Heart left ventricle (tissue), 16 donors: ENCODE measurements around the gene BLTP1. TPM values are rescaled to one million over a fixed set of nuclear protein-coding genes. Genes with fewer than 3 reads are reported as not detected.
A peak's percentile ranks its signal among the peaks of the same experiment; 100 is the strongest.
"Not testable (repeated sequence)": the region's sequence is repeated elsewhere in the genome, so short reads cannot be mapped to it uniquely, and the experiment has no call there.

ENCODE experiments used
- ATAC-seq, 4 donors: fragments of 200-7000 bp; cut with Tn5 transposase; one replicate each; pipeline ENCODE4 v1.9.1; 2020 to 2022; ENCODE audit warnings: moderate library complexity in 4 of 4, mild to moderate bottlenecking in 3 of 4, moderate number of reproducible peaks in 1 of 4
- DNase-seq, 5 donors: peaks; one replicate each; pipeline ENCODE4 v3.0.0-alpha.2; 2020
- H3K27ac ChIP-seq, 12 donors: fragments of 200-600 bp; sonication (generic) in 4 of 12; one replicate each; pipeline versions ENCODE4 v1.5.0 to v1.8.0; 2016 to 2022; ENCODE audit warnings: mild to moderate bottlenecking in 2 of 12
- H3K27me3 ChIP-seq, 9 donors: fragments of 200-600 bp; sonication (generic) in 2 of 9; one replicate each; pipeline versions ENCODE4 v1.5.1 to v1.8.0; 2016 to 2022; ENCODE audit warnings: mild to moderate bottlenecking in 3 of 9
- H3K36me3 ChIP-seq, 9 donors: fragments of 200-600 bp; sonication (generic) in 2 of 9; one replicate each; pipeline versions ENCODE4 v1.5.0 to v1.8.0; 2018 to 2022; ENCODE audit warnings: mild to moderate bottlenecking in 2 of 9
- H3K4me1 ChIP-seq, 12 donors: fragments of 200-600 bp; sonication (generic) in 4 of 12; one replicate each; pipeline versions ENCODE4 v1.5.0 to v1.8.0; 2016 to 2022; ENCODE audit warnings: mild to moderate bottlenecking in 3 of 12
- H3K4me3 ChIP-seq, 12 donors: fragments of 200-600 bp; sonication (generic) in 4 of 12; one replicate each; pipeline versions ENCODE4 v1.5.0 to v1.8.0; 2017 to 2022; ENCODE audit warnings: mild to moderate bottlenecking in 9 of 12, moderate library complexity in 4 of 12
- H3K9me3 ChIP-seq, 12 donors: fragments of 200-600 bp; sonication (generic) in 4 of 12; one replicate each; pipeline versions ENCODE4 v1.5.0 to v1.8.0; 2016 to 2022; ENCODE audit warnings: mild to moderate bottlenecking in 1 of 12
- CTCF ChIP-seq, 12 donors: fragments of 200-600 bp; sonication (generic) in 4 of 12; IDR thresholded peaks; one replicate each; pipeline versions ENCODE4 v1.5.0 to v1.8.0; 2018 to 2022; ENCODE audit warnings: antibody characterized with exemption in 12 of 12, mild to moderate bottlenecking in 5 of 12
- POLR2A ChIP-seq, 2 donors: fragments of 450-650 bp; IDR thresholded peaks; one replicate each; pipeline ENCODE4 v1.6.1; 2017; ENCODE audit warnings: antibody characterized with exemption in 2 of 2, mild to moderate bottlenecking in 2 of 2, moderate library complexity in 2 of 2
- WGBS, 4 donors: extraction: QIAGEN DNeasy Blood & Tissue Kit in 2 of 4; methylation state at CpG; one replicate each; pipeline versions ENCODE4 v1.1.5 to v1.1.7; 2013 to 2018; 5-methylcytosine and 5-hydroxymethylcytosine counted together
- intact Hi-C, 10 donors: fragments of 100-400 bp; cut with DNase I; formaldehyde crosslinking; loops; one replicate each; pipeline versions ENCODE4 v1.11.1 to v1.14.2; 2022
- long read RNA-seq, 3 donors: library from polyadenylated mRNA; unstranded; transcript quantifications; one replicate each; pipeline ENCODE4 v2.0.0, GENCODE V29; 2020 to 2021
- polyA plus RNA-seq, 2 donors: library from polyadenylated mRNA; stranded (reverse); fragments of 200-250 nt; gene quantifications; one replicate each; pipeline ENCODE4 v1.2.3, GENCODE V29; 2013
- total RNA-seq, 9 donors: library from RNA; depleted of rRNA in 2 of 9; stranded (reverse); fragments of >200 nt in 2 of 9; fragmentation: NEBNext Ultra II Directional in 3 of 9; extraction: Animal tissue kit (Norgen Biotek cat#: 25700) in 3 of 9; gene quantifications; one replicate each; pipeline versions ENCODE4 v1.1.0 to v1.2.4, GENCODE V29; 2016 to 2023
- donor health status: ischemic (EF 13 %, LVEDD 7.1; RV severe dilation, severe dysfunction).
- donor health status: healthy with polysubstance abuse.
- donor health status: DM: no; HTN: yes; CAD: no.
- donor health status: DM: no; HTN: no; CAD: no.
- donor health status: ischemic (EF 25% LVEDD 6.9; RV normal size, moderate dysfunction).
- donor health status: ischemic (EF 25% LVEDD 5.7; RV mildly dilated, moderate dysfunction).
- donor health status: healthy.
- donor health status: DM: yes; HTN: yes; CAD: no.
- donor health status: ischemic (EF 35%, LVEDD 5.7; RV mildly dilated, moderate dysfunction).
- donor health status: nonischemic (EF 11% LVEDD 7.7; RV severe dilation, severe dysfunction).
- donor health status: DM: yes; HTN: yes; CAD: no.
- donor health status: PGD.
- donor health status: ischemic (EF 29% LVEDD 5.4; RV normal size, mild dysfunction).
- donor health status: nonischemic (EF 23%, LVEDD 6.1; RV moderate dilation, normal function).

Gene BLTP1
- total RNA-seq (10 to 100 TPM; 29.8 to 53.9 (median 45.5) TPM), polyA plus RNA-seq (10 to 100 TPM in 1 of 2 donors, 1 to 10 TPM in 1; 8.8 to 17.0 TPM)
- long read RNA-seq, donor 1, partial matches to known transcripts: 11 of 17 reads
- long read RNA-seq, donor 1, other reads (novel, unspliced or antisense): 6 of 17 reads
- long read RNA-seq, donor 2, partial matches to known transcripts: 19 of 33 reads
- long read RNA-seq, donor 2, other reads (novel, unspliced or antisense): 14 of 33 reads
- long read RNA-seq, donor 3, partial matches to known transcripts: 8 of 16 reads
- long read RNA-seq, donor 3, other reads (novel, unspliced or antisense): 8 of 16 reads

GRCh38 chr4:122151982-122152710 is at the start of gene BLTP1:
TSS of gene BLTP1 (plus strand) at chr4:122152331. CDS start at chr4:122170648, 18,317 bp downstream.
- whole genome bisulfite sequencing, 4 donors: 0 to 1% (median 0%) methylated on average over 27 to 53 of the region's 53 CpGs
- Histone ChIP-seq H3K27ac (peak within 1 kb of the TSS; percentile 72 to 97 (median 92)), H3K27me3 (no peaks in the 10 kb centered on the region), H3K9me3 (no peaks in the 10 kb centered on the region), H3K4me3 (peak within 1 kb of the TSS; percentile 70 to 100 (median 92)), H3K36me3 (peaks cover 0 to 22% (median 5%) of the 10 kb centered on the region in 9 donors), H3K4me1 (peaks cover 0 to 40% (median 15%) of the 10 kb centered on the region in 12 donors)
- DNase-seq (peak; percentile 92 to 96 (median 93)), ATAC-seq (peak; percentile 98 to 100 (median 100))
- TF ChIP-seq CTCF (IDR thresholded peaks at IDR 0.05) (peak in 4 of 12 donors; percentile 7 to 14 (median 8)), POLR2A (IDR thresholded peaks at IDR 0.05) (peak in 1 of 2 donors; percentile 74)
- intact Hi-C loops: loop anchor here in 8 of 10 donors (2.0 to 10.0 kb wide), 7 partner anchors 137 to 201 kb away; partner anchors contain the start of gene TRPC3 (in 4 of the 8)

GRCh38 chr4:122104184-122104583 is 47.9 kb upstream of the BLTP1 start:
- no peaks in the 10 kb centered on the region for H3K27me3 ChIP-seq
- H3K27ac ChIP-seq: no peak overlapping the region
- no peak for DNase-seq
- ATAC-seq: no peak
- TF ChIP-seq POLR2A (IDR thresholded peaks at IDR 0.05) (no peak), CTCF (IDR thresholded peaks at IDR 0.05) (no peak)
- no peaks in the 10 kb centered on the region for H3K4me1 ChIP-seq
- no peaks in the 10 kb centered on the region for H3K9me3 ChIP-seq
- no peaks in the 10 kb centered on the region for H3K36me3 ChIP-seq
- H3K4me3 ChIP-seq: no peak overlapping the region
- intact Hi-C loops: no loop called here

GRCh38 chr4:122107680-122108079 is 44.5 kb upstream of the BLTP1 start:
- no peaks in the 10 kb centered on the region for H3K27me3 ChIP-seq
- no peak overlapping the region for H3K4me3 ChIP-seq
- no peaks in the 10 kb centered on the region for H3K9me3 ChIP-seq
- no peak overlapping the region for H3K27ac ChIP-seq
- TF ChIP-seq POLR2A (IDR thresholded peaks at IDR 0.05) (no peak), CTCF (IDR thresholded peaks at IDR 0.05) (no peak)
- ATAC-seq: no peak
- 63 to 76% (median 69%) methylated on average over 2 of the region's 2 CpGs for WGBS, 4 donors
- DNase-seq: no peak
- H3K4me1 ChIP-seq: no peaks in the 10 kb centered on the region
- intact Hi-C loops: no loop called here
- no peaks in the 10 kb centered on the region for H3K36me3 ChIP-seq

GRCh38 chr4:122110304-122110703 is 41.8 kb upstream of the BLTP1 start:
- ATAC-seq, H3K27ac ChIP-seq, H3K36me3 ChIP-seq, H3K4me1 ChIP-seq, DNase-seq, H3K27me3 ChIP-seq, intact Hi-C loops, H3K9me3 ChIP-seq, H3K4me3 ChIP-seq: not testable (repeated sequence)
- 88 to 93% (median 89%) methylated on average over 14 of the region's 14 CpGs for WGBS, 4 donors
